GM19023 (cell line): Measurements from ENCODE around the gene ADGRD1.

Experiments used
- ATAC-seq: cut with Tn5 transposase; IDR thresholded peaks from one replicate; pipeline ENCODE4 v1.9.1; 2021; ENCODE audit warnings: mild to moderate bottlenecking, moderate library complexity; ENCODE audit not compliant: unreplicated experiment

The ADGRD1 gene

GRCh38 chr12:131020326-131021153 lies 66.8 kb downstream of the ADGRD1 start:
- no peak for ATAC-seq

GRCh38 chr12:131021154-131021541 lies 67.4 kb downstream of the ADGRD1 start:
- ATAC-seq = no peak

GRCh38 chr12:131024026-131024425 lies 70.3 kb downstream of the ADGRD1 start:
- no peak for ATAC-seq

GRCh38 chr12:131024721-131025120 lies 71.0 kb downstream of the ADGRD1 start:
- ATAC-seq = no peak

GRCh38 chr12:131025234-131025633 lies 71.5 kb downstream of the ADGRD1 start:
- ATAC-seq = no peak

- ATAC-seq = no peak
These were observed 72.4 kb downstream of the ADGRD1 start for GRCh38 chr12:131025939-131026702.

- no peak for ATAC-seq
These were observed 73.0 kb downstream of the ADGRD1 start for GRCh38 chr12:131026754-131027153.

GRCh38 chr12:131027264-131027663 lies 73.6 kb downstream of the ADGRD1 start:
- ATAC-seq = no peak

- ATAC-seq = no peak
These were observed 74.3 kb downstream of the ADGRD1 start for GRCh38 chr12:131027876-131028586.

GRCh38 chr12:131028587-131029338 lies 75.1 kb downstream of the ADGRD1 start:
- no peak for ATAC-seq

GRCh38 chr12:131030472-131031328 lies 77.0 kb downstream of the ADGRD1 start:
- no peak for ATAC-seq

GRCh38 chr12:131032082-131032750 lies 78.5 kb downstream of the ADGRD1 start:
- no peak for ATAC-seq

- no peak for ATAC-seq
These were observed 79.8 kb downstream of the ADGRD1 start for GRCh38 chr12:131033486-131033885.

GRCh38 chr12:131033886-131034482 lies 80.3 kb downstream of the ADGRD1 start:
- no peak for ATAC-seq

- ATAC-seq = no peak
These were observed 81.0 kb downstream of the ADGRD1 start for GRCh38 chr12:131034631-131035244.

- ATAC-seq = no peak
These were observed 81.6 kb downstream of the ADGRD1 start for GRCh38 chr12:131035245-131035681.

- no peak for ATAC-seq
These were observed 84.5 kb downstream of the ADGRD1 start for GRCh38 chr12:131038159-131038558.
